H54 (cell line): ENCODE results near the gene RHOV.

Source experiments
- DNase-seq: peaks from one replicate; pipeline ENCODE4 v3.0.0; 2011; ENCODE audit warnings: low spot score, mixed read lengths; ENCODE audit not compliant: insufficient read length
- FAIRE-seq: peaks from 3 replicates; lab custom pipeline; 2011; peaks lifted over from hg19 to GRCh38; lab: Jason Lieb, UNC
- POLR2A ChIP-seq: IDR thresholded peaks from 2 replicates; pipeline ENCODE4 v1.6.1; 2011; ENCODE audit warnings: low read depth, mild to moderate bottlenecking, low read length

The RHOV gene

GRCh38 chr15:40855706-40856234 lies 18.3 kb downstream of the RHOV start:
- no peak for DNase-seq
- no peak for TF ChIP-seq POLR2A
- no peak for FAIRE-seq

GRCh38 chr15:40854161-40854560 lies 19.9 kb downstream of the RHOV start:
- TF ChIP-seq POLR2A: no peak
- FAIRE-seq (no peak), DNase-seq (no peak)

GRCh38 chr15:40853241-40853890 lies 20.7 kb downstream of the RHOV start:
- TF ChIP-seq POLR2A: no peak
- FAIRE-seq: no peak
- DNase-seq: no peak

GRCh38 chr15:40852529-40852928 lies 21.5 kb downstream of the RHOV start:
- FAIRE-seq (no peak), DNase-seq (no peak)
- no peak for TF ChIP-seq POLR2A

- DNase-seq (no peak), FAIRE-seq (no peak)
- TF ChIP-seq POLR2A: no peak
These were observed 23.4 kb downstream of the RHOV start for GRCh38 chr15:40850576-40851112.

GRCh38 chr15:40847223-40847961 lies 26.6 kb downstream of the RHOV start:
- DNase-seq (peak; percentile 87), FAIRE-seq (peak; percentile 75)
- TF ChIP-seq POLR2A: no peak

GRCh38 chr15:40846841-40847222 lies 27.2 kb downstream of the RHOV start:
- no peak for TF ChIP-seq POLR2A
- FAIRE-seq: no peak
- no peak for DNase-seq

GRCh38 chr15:40845511-40846284 lies 28.3 kb downstream of the RHOV start:
- FAIRE-seq: no peak
- TF ChIP-seq POLR2A: no peak
- no peak for DNase-seq

GRCh38 chr15:40845036-40845435 lies 29.0 kb downstream of the RHOV start:
- no peak for FAIRE-seq
- TF ChIP-seq POLR2A: no peak
- no peak for DNase-seq

- no peak for TF ChIP-seq POLR2A
- DNase-seq (no peak), FAIRE-seq (no peak)
These were observed 29.4 kb downstream of the RHOV start for GRCh38 chr15:40844696-40845030.

- no peak for TF ChIP-seq POLR2A
- no peak for FAIRE-seq
- no peak for DNase-seq
These were observed 29.9 kb downstream of the RHOV start, which contains the start of gene SPINT1 for GRCh38 chr15:40843885-40844695. Gene SPINT1, plus strand, starts transcription at chr15:40844048. Its CDS starts 507 bp downstream, at chr15:40844555.

GRCh38 chr15:40843261-40843884 lies 30.7 kb downstream of the RHOV start:
- FAIRE-seq: no peak
- no peak for DNase-seq

GRCh38 chr15:40841741-40842140 lies 32.3 kb downstream of the RHOV start:
- DNase-seq (no peak), FAIRE-seq (no peak)
- no peak for TF ChIP-seq POLR2A

More at GRCh38 chr15:40843261-40843884, 30.7 kb downstream of the RHOV start:
- TF ChIP-seq POLR2A: no peak
